ENCODE measurements around the gene ARL14EPL.

GRCh38 chr5:115992848-115993350 is 39.4 kb upstream of the ARL14EPL start:
- TF ChIP-seq POLR2A (IDR thresholded peaks at IDR 0.05; ENCODE audit: low read depth, low read length): no peak
- no peak for TF ChIP-seq JUN (IDR thresholded peaks at IDR 0.05; ENCODE audit: borderline replicate concordance, insufficient read depth, insufficient read length, low read depth)
- TF ChIP-seq CTCF (IDR thresholded peaks at IDR 0.05; ENCODE audit: extremely low read depth in 1 of 2, insufficient read depth in 1 of 2, low read depth in 1 of 2, low read length in 2 of 2): no peak
- TF ChIP-seq MAX (IDR thresholded peaks at IDR 0.05; ENCODE audit: insufficient read depth, insufficient read length): no peak
- TF ChIP-seq GATA2 (IDR thresholded peaks at IDR 0.05; ENCODE audit: insufficient read depth, insufficient read length, low read depth, low read length): no peak
- no peak for TF ChIP-seq EZH2 (IDR thresholded peaks at IDR 0.05; ENCODE audit: borderline replicate concordance, low read depth, low read length, severe bottlenecking)
